C4-2B (cell line): ENCODE data around the gene KBTBD4.

Experiments used
- CTCF ChIP-seq: fragments of 450-650 bp; conservative IDR thresholded peaks from 2 replicates; pipeline ENCODE4 v1.5.1; 2017; ENCODE audit warnings: mild to moderate bottlenecking
- ZFX ChIP-seq: fragments of 450-650 bp; IDR thresholded peaks from 2 replicates; pipeline ENCODE4 v1.6.1; 2017

DNA sequence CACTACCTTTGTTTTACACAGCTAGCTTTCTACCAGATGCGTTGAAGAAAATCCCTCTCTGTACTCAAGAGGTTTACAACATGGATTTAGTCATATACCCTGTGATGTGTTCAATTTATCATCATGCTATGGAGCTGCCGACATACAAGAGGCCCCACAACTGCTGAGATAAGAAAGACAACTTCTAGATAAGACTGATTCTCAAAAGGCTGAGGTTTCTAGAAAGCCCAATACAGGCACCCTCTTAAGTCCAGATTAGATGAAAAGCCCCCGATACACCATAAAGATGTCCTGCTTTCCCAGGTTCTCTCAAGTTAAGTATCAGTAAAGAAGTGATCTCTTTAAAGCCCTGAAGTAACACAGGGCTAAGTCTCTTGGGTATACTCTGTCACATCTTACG is 49.3 kb upstream of the KBTBD4 start:
- no peak for TF ChIP-seq CTCF
- no peak for TF ChIP-seq ZFX
